Spleen (tissue), 11 donors: ENCODE results near the gene CACNA1C. TPM values are rescaled to one million over a fixed set of nuclear protein-coding genes. Genes with fewer than 3 reads are reported as not detected.

ENCODE experiments used
- DNase-seq: peaks from one replicate; pipeline ENCODE4 v3.0.0-alpha.2; 2020
- H3K27ac ChIP-seq, 8 donors: fragments of 200-600 bp; sonication (generic) in 7 of 8; 1 replicate in 4 of 8; 2 replicates in 4 of 8; pipeline versions ENCODE4 v1.5.0 to v1.8.0; 2016 to 2021; ENCODE audit warnings: inconsistent platforms in 4 of 8, mild to moderate bottlenecking in 4 of 8, moderate library complexity in 1 of 8
- H3K27me3 ChIP-seq, 7 donors: fragments of 200-600 bp; sonication (generic) in 6 of 7; replicated peaks in 1 of 7; 1 replicate in 4 of 7; 2 replicates in 3 of 7; pipeline versions ENCODE4 v1.5.0 to v1.8.0; 2016 to 2021; ENCODE audit warnings: inconsistent platforms in 3 of 7, mild to moderate bottlenecking in 1 of 7
- H3K36me3 ChIP-seq, 6 donors: fragments of 200-600 bp; sonication (generic) in 5 of 6; 1 replicate in 4 of 6; 2 replicates in 2 of 6; pipeline versions ENCODE4 v1.5.0 to v1.8.0; 2016 to 2021; ENCODE audit warnings: inconsistent platforms in 2 of 6
- H3K4me1 ChIP-seq, 6 donors: fragments of 200-600 bp; sonication (generic) in 5 of 6; 1 replicate in 3 of 6; 2 replicates in 3 of 6; pipeline versions ENCODE4 v1.5.0 to v1.8.0; 2016 to 2021; ENCODE audit warnings: inconsistent platforms in 3 of 6
- H3K4me3 ChIP-seq, 8 donors: fragments of 200-600 bp; sonication (generic) in 7 of 8; 1 replicate in 4 of 8; 2 replicates in 4 of 8; pipeline versions ENCODE4 v1.5.0 to v1.8.0; 2016 to 2021; ENCODE audit warnings: inconsistent platforms in 4 of 8, mild to moderate bottlenecking in 4 of 8, moderate library complexity in 2 of 8
- H3K9me3 ChIP-seq, 8 donors: fragments of 200-600 bp; sonication (generic) in 7 of 8; 1 replicate in 4 of 8; 2 replicates in 4 of 8; pipeline versions ENCODE4 v1.5.0 to v1.8.0; 2016 to 2021; ENCODE audit warnings: inconsistent platforms in 4 of 8
- POLR2A ChIP-seq, 3 donors: fragments of 450-650 bp; IDR thresholded peaks; one replicate each; pipeline ENCODE4 v1.5.1; 2017; ENCODE audit warnings: antibody characterized with exemption in 3 of 3, mild to moderate bottlenecking in 1 of 3
- POLR2AphosphoS5 ChIP-seq, 3 donors: sonication (generic); formaldehyde crosslinking; IDR thresholded peaks; one replicate each; pipeline ENCODE4 v1.5.1; 2017; ENCODE audit warnings: antibody characterized with exemption in 3 of 3
- WGBS, 5 donors: extraction: QIAGEN DNeasy Blood & Tissue Kit in 3 of 5; methylation state at CpG; one replicate each; pipeline versions ENCODE4 v1.1.5 to v1.1.7; 2013 to 2018; 5-methylcytosine and 5-hydroxymethylcytosine counted together
- intact Hi-C: fragments of 100-400 bp; cut with DNase I; formaldehyde crosslinking; loops from one replicate; pipeline ENCODE4 v1.15.0; 2023; ENCODE audit warnings: low total_unique reads
- polyA plus RNA-seq, 3 donors: library from polyadenylated mRNA; stranded (reverse); fragments of 200-250 nt; gene quantifications; one replicate each; pipeline ENCODE4 v1.2.1, GENCODE V29; 2013
- total RNA-seq, 7 donors: library from RNA; depleted of rRNA in 3 of 7; stranded (reverse); fragments of >200 nt in 3 of 7; fragmentation: NEBNext Ultra II Directional in 4 of 7; extraction: Animal tissue kit (Norgen Biotek cat#: 25700) in 4 of 7; gene quantifications; one replicate each; pipeline versions ENCODE4 v1.1.0 to v1.2.1, GENCODE V29; 2016 to 2021
- TF ChIP-seq, protein P1 (sequence below), 11 experiments: fragments of 200-600 bp in 7 of 11; fragments of 450-650 bp in 4 of 11; sonication (generic) in 4 of 11; IDR thresholded peaks in 8 of 11; conservative IDR thresholded peaks in 3 of 11; 1 replicate in 7 of 11; 2 replicates in 4 of 11; pipeline versions ENCODE4 v1.4.0 to v1.8.0; 2016 to 2021; ENCODE audit warnings: antibody characterized with exemption in 11 of 11, inconsistent platforms in 4 of 11, mild to moderate bottlenecking in 1 of 11
- donor health status: healthy with polysubstance abuse.
- donor health status: DM: no; HTN: no; CAD: no; lungs with moderate emphysema.
- donor health status: DM: no; HTN: no; CAD: no.
- donor health status: Bipolar disorder and iron deficiency.
- donor health status: healthy.
- donor health status: DM: no; HTN: no; CAD: no.
- donor health status: DM: yes; HTN: yes; CAD: no.

Gene CACNA1C
- total and polyA plus RNA-seq, 10 donors: 0.67 to 27.6 (median 18.4) TPM

DNA sequence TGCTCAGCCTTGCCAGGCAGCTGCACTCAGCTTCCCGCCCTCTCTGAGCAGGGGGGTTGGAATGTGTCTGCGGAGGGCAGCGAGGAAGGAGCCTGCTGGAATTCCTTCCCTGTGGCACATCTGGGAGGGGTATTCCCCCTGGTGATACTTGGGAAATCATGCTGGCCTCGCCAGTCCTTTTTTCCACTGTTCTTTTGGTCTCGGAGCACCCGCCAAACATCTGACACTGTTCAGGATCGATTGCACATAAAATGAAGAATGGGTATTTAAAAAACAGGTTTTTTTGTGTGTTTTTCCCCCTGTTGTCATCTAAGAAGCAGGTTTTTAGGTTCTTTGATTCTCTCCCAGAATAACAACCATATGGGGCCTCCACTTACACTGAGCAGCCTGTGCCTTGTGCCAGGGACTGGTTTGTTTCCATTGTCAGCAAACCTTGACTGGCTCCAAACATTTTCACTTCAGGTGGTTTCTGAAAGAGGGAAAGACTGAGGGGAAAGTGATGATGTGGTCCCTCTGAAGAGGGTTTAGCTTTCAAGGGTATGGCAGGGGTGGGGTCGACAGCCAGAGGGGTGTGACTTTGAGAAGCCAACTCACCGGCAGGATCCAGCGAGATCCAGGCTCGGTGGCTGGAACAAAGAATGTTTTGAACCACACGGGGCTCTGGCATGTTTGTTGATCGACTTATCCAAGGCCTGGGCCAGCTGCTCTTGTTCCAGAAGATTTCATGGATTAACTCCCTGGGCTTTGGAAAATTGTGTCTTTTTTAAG lies 215.1 kb downstream of the CACNA1C start:
- H3K4me1 ChIP-seq: peaks cover 0 to 32% (median 4%) of the 10 kb centered on the region in 6 donors
- H3K27ac ChIP-seq: no peak overlapping the region
- no peak overlapping the region for H3K4me3 ChIP-seq
- WGBS, 5 donors: 77 to 91% (median 85%) methylated on average over 13 of the region's 13 CpGs
- no peak for DNase-seq
- TF ChIP-seq POLR2AphosphoS5 (IDR thresholded peaks at IDR 0.05) (no peak), POLR2A (IDR thresholded peaks at IDR 0.05) (no peak)
- TF ChIP-seq, protein P1, sequence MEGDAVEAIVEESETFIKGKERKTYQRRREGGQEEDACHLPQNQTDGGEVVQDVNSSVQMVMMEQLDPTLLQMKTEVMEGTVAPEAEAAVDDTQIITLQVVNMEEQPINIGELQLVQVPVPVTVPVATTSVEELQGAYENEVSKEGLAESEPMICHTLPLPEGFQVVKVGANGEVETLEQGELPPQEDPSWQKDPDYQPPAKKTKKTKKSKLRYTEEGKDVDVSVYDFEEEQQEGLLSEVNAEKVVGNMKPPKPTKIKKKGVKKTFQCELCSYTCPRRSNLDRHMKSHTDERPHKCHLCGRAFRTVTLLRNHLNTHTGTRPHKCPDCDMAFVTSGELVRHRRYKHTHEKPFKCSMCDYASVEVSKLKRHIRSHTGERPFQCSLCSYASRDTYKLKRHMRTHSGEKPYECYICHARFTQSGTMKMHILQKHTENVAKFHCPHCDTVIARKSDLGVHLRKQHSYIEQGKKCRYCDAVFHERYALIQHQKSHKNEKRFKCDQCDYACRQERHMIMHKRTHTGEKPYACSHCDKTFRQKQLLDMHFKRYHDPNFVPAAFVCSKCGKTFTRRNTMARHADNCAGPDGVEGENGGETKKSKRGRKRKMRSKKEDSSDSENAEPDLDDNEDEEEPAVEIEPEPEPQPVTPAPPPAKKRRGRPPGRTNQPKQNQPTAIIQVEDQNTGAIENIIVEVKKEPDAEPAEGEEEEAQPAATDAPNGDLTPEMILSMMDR (IDR thresholded peaks at IDR 0.05 in 8 of 11, conservative IDR thresholded peaks at IDR 0.05 in 3 of 11): no peak
- no peaks in the 10 kb centered on the region for H3K36me3 ChIP-seq
- intact Hi-C loops: no loop called here
- no peaks in the 10 kb centered on the region for H3K27me3 ChIP-seq
- no peaks in the 10 kb centered on the region for H3K9me3 ChIP-seq

DNA sequence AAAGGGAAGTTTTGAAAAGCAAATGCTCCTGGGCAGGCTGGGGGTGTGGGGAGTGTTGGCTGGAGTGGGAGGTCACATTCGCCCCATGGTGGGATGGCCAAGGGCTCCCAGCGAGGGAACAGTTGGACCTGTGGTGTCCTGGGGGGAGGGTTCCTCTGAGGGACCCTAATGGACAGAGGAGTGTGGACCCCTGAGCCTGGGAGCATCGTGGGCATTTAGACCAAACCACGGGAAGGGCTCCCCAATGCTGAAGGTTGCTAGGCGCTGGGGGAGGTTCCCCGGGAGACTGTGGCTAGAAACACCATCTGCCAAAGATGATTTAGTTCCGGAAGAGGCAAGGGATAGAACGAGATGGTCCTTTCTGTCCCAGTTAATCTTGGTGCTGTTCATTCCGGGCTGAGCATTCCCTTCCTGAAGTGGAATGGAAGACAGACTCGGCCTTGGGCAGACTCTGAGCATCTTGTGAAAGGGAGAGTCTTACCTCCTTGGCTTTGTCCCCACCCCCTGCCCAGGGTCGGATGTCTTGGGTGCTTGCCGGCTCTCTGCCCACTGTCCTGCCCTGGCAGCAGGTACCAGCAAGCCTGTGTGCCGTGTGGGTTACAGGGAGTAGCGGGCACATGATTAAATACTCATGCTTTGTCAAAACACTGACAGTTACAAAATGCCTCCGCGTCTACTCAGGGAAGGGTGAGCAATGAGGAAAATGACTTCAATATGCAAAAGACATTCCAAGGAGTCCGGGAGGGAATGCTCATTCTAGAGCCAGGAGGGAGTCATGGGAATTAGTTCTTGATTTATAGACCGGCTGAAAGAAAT lies 215.9 kb downstream of the CACNA1C start:
- H3K27me3 ChIP-seq: no peaks in the 10 kb centered on the region
- TF ChIP-seq, protein P1 (IDR thresholded peaks at IDR 0.05 in 8 of 11, conservative IDR thresholded peaks at IDR 0.05 in 3 of 11): no peak
- TF ChIP-seq POLR2AphosphoS5 (IDR thresholded peaks at IDR 0.05) (no peak), POLR2A (IDR thresholded peaks at IDR 0.05) (no peak)
- H3K36me3 ChIP-seq: no peaks in the 10 kb centered on the region
- WGBS, 5 donors: 66 to 86% (median 81%) methylated on average over 18 of the region's 18 CpGs
- intact Hi-C loops: no loop called here
- no peak overlapping the region for H3K4me3 ChIP-seq
- H3K27ac ChIP-seq: no peak overlapping the region
- no peak for DNase-seq
- peaks cover 0 to 32% (median 4%) of the 10 kb centered on the region in 6 donors for H3K4me1 ChIP-seq
- H3K9me3 ChIP-seq: no peaks in the 10 kb centered on the region

- no peaks in the 10 kb centered on the region for H3K27me3 ChIP-seq
- intact Hi-C loops: no loop called here
- no peak overlapping the region for H3K27ac ChIP-seq
- TF ChIP-seq POLR2AphosphoS5 (IDR thresholded peaks at IDR 0.05): no peak
- no peak for TF ChIP-seq POLR2A (IDR thresholded peaks at IDR 0.05)
- TF ChIP-seq, protein P1 (IDR thresholded peaks at IDR 0.05 in 8 of 11, conservative IDR thresholded peaks at IDR 0.05 in 3 of 11): no peak
- no peak overlapping the region for H3K4me3 ChIP-seq
- H3K36me3 ChIP-seq: no peaks in the 10 kb centered on the region
- no peaks in the 10 kb centered on the region for H3K9me3 ChIP-seq
- peaks cover 0 to 15% (median 0%) of the 10 kb centered on the region in 6 donors for H3K4me1 ChIP-seq
- WGBS, 5 donors: 85 to 93% (median 88%) methylated on average over 6 of the region's 6 CpGs
- no peak for DNase-seq
Observed at GRCh38 chr12:2270846-2271245, 218.1 kb downstream of the CACNA1C start.

- intact Hi-C loops: no loop called here
- H3K27ac ChIP-seq: no peak overlapping the region
- no peaks in the 10 kb centered on the region for H3K27me3 ChIP-seq
- H3K4me1 ChIP-seq: peaks cover 0 to 8% (median 0%) of the 10 kb centered on the region in 6 donors
- no peak for DNase-seq
- no peaks in the 10 kb centered on the region for H3K36me3 ChIP-seq
- 75 to 89% (median 84%) methylated on average over 4 of the region's 4 CpGs for WGBS, 5 donors
- H3K9me3 ChIP-seq: no peaks in the 10 kb centered on the region
- TF ChIP-seq POLR2A (IDR thresholded peaks at IDR 0.05): no peak
- no peak for TF ChIP-seq POLR2AphosphoS5 (IDR thresholded peaks at IDR 0.05)
- TF ChIP-seq, protein P1 (IDR thresholded peaks at IDR 0.05 in 8 of 11, conservative IDR thresholded peaks at IDR 0.05 in 3 of 11): no peak
- H3K4me3 ChIP-seq: no peak overlapping the region
Observed at GRCh38 chr12:2271961-2272360, 219.2 kb downstream of the CACNA1C start.
